HCT116 (cell line): ENCODE measurements around the gene PHB1. TPM values are rescaled to one million over a fixed set of nuclear protein-coding genes. Genes with fewer than 3 reads are reported as not detected.

Source experiments
- ATAC-seq: fragments of 200-7000 bp; cut with Tn5 transposase; 2 replicates; pipeline ENCODE4 v1.9.1; 2020; ENCODE audit warnings: mild to moderate bottlenecking, moderate library complexity
- BruUV-seq: library from RNA; stranded (reverse); fragments of 400-500 nt; replicated peaks from 2 replicates; lab custom pipeline; 2021; lab: Mats Ljungman, UMichigan
- CTCF ChIA-PET: fragments of 300-600 bp; sonication (Branson Sonifier 250); formaldehyde crosslinking; loops from one replicate; lab custom pipeline; 2021; ENCODE audit warnings: antibody characterized with exemption; lab: Charles Lee
- POLR2A ChIA-PET: fragments of 300-600, 350-600 bp; sonication (Branson Sonifier 250); formaldehyde crosslinking; loops from one replicate; lab custom pipeline; 2021; ENCODE audit warnings: antibody characterized with exemption; lab: Charles Lee
- RAD21 ChIA-PET, 2 experiments: fragments of 300-600 bp; sonication (Branson Sonifier 250); formaldehyde crosslinking; loops; one replicate each; lab custom pipeline; 2023; ENCODE audit warnings: low total read pairs in 2 of 2; ENCODE audit not compliant: uncharacterized antibody in 2 of 2, unreplicated experiment in 2 of 2, low non-redundant PET in 1 of 2; lab: Charles Lee
- DNase-seq: peaks from one replicate; pipeline ENCODE4 v3.0.0-alpha.2; 2010; ENCODE audit warnings: low read depth, low spot score
- H2AFZ ChIP-seq: fragments of 200-600 bp; shearing (Covaris generic), sonication (generic); 2 replicates; pipeline ENCODE4 v1.6.1; 2017; ENCODE audit warnings: low read depth, mixed run types, mixed read lengths, antibody characterized with exemption, low read length; ENCODE audit not compliant: poor library complexity, severe bottlenecking
- H3K27ac ChIP-seq: 2 replicates; pipeline ENCODE4 v1.5.1; 2012; ENCODE audit warnings: low read depth, low read length
- H3K27me3 ChIP-seq: fragments of 200-600 bp; sonication (generic); 2 replicates; pipeline ENCODE4 v1.6.1; 2016; ENCODE audit warnings: mixed run types, low read length, mixed read lengths; ENCODE audit not compliant: insufficient read depth
- H3K36me3 ChIP-seq, 2 experiments: fragments of 200-500 bp in 1 of 2; fragments of 200-600 bp in 1 of 2; sonication (Bioruptor generic) in 1 of 2; sonication (generic) in 1 of 2; 2 replicates each; pipeline versions ENCODE4 v1.5.1 to v1.6.1; 2014 to 2016; ENCODE audit warnings: low read length in 2 of 2, inconsistent platforms in 1 of 2, mixed read lengths in 1 of 2, mixed run types in 1 of 2; ENCODE audit not compliant: insufficient read depth in 2 of 2, control insufficient read depth in 1 of 2
- H3K4me1 ChIP-seq, 2 experiments: fragments of 200-600 bp in 1 of 2; sonication (generic) in 1 of 2; 2 replicates each; pipeline versions ENCODE4 v1.5.1 to v1.6.1; 2012 to 2017; ENCODE audit warnings: low read length in 2 of 2, inconsistent platforms in 1 of 2, mild to moderate bottlenecking in 1 of 2, mixed read lengths in 1 of 2, mixed run types in 1 of 2, moderate library complexity in 1 of 2; ENCODE audit not compliant: insufficient read depth in 2 of 2, control insufficient read depth in 1 of 2
- H3K4me2 ChIP-seq: fragments of 200-600 bp; sonication (generic); 2 replicates; pipeline ENCODE4 v1.6.1; 2017; ENCODE audit warnings: mixed run types, low read length, mixed read lengths
- H3K4me3 ChIP-seq, 2 experiments: fragments of 200-600 bp in 1 of 2; sonication (generic) in 1 of 2; replicated peaks in 1 of 2; 2 replicates each; pipeline ENCODE4 v1.5.1; 2011 to 2016; ENCODE audit warnings: low read length in 2 of 2, control low read depth in 1 of 2, low read depth in 1 of 2, mild to moderate bottlenecking in 1 of 2, mixed read lengths in 1 of 2, mixed run types in 1 of 2
- H3K79me2 ChIP-seq: fragments of 200-600 bp; sonication (generic); 2 replicates; pipeline ENCODE4 v1.6.1; 2017; ENCODE audit warnings: mild to moderate bottlenecking, mixed run types, low read length, moderate library complexity, mixed read lengths; ENCODE audit not compliant: insufficient read depth
- H3K9ac ChIP-seq: fragments of 200-600 bp; sonication (generic); 2 replicates; pipeline ENCODE4 v1.6.1; 2016; ENCODE audit warnings: low read length, mixed read lengths
- H3K9me2 ChIP-seq: fragments of 200-600 bp; sonication (generic), shearing (Covaris generic); 2 replicates; pipeline ENCODE4 v1.6.1; 2017; ENCODE audit warnings: mixed run types, mild to moderate bottlenecking, moderate library complexity; ENCODE audit not compliant: insufficient read depth
- H3K9me3 ChIP-seq, 2 experiments: fragments of 200-500 bp in 1 of 2; fragments of 200-600 bp in 1 of 2; sonication (Bioruptor generic) in 1 of 2; sonication (generic) in 1 of 2; 2 replicates each; pipeline ENCODE4 v1.6.1; 2014 to 2017; ENCODE audit warnings: low read length in 2 of 2, mixed read lengths in 2 of 2, inconsistent platforms in 1 of 2, low read depth in 1 of 2, mild to moderate bottlenecking in 1 of 2, mixed run types in 1 of 2, moderate library complexity in 1 of 2; ENCODE audit not compliant: control insufficient read depth in 1 of 2, insufficient read depth in 1 of 2
- H4K20me1 ChIP-seq: fragments of 200-600 bp; sonication (generic), shearing (Covaris generic); 2 replicates; pipeline ENCODE4 v1.6.1; 2017; ENCODE audit warnings: mixed run types, mild to moderate bottlenecking, moderate library complexity; ENCODE audit not compliant: insufficient read depth
- CEBPB ChIP-seq: IDR thresholded peaks from 2 replicates; pipeline ENCODE4 v1.6.1; 2012; ENCODE audit warnings: low read depth
- EGR1 ChIP-seq: IDR thresholded peaks from 2 replicates; pipeline ENCODE4 v1.6.1; 2012; ENCODE audit warnings: low read depth
- ELF1 ChIP-seq: IDR thresholded peaks from 2 replicates; pipeline ENCODE4 v1.6.1; 2012; ENCODE audit warnings: low read depth, borderline replicate concordance
- EZH2 ChIP-seq: fragments of 200-600 bp; sonication (generic); IDR thresholded peaks from 2 replicates; pipeline ENCODE4 v1.6.1; 2017; ENCODE audit warnings: antibody characterized with exemption, mixed run types
- FOSL1 ChIP-seq: IDR thresholded peaks from 2 replicates; pipeline ENCODE4 v1.6.1; 2012; ENCODE audit warnings: low read depth
- JUND ChIP-seq: IDR thresholded peaks from 2 replicates; pipeline ENCODE4 v1.6.1; 2012
- POLR2AphosphoS5 ChIP-seq: IDR thresholded peaks from 2 replicates; pipeline ENCODE4 v1.6.1; 2011; ENCODE audit warnings: mild to moderate bottlenecking, low read depth, low read length, moderate library complexity
- RAD21 ChIP-seq: IDR thresholded peaks from 2 replicates; pipeline ENCODE4 v1.6.1; 2012; ENCODE audit warnings: low read depth, mild to moderate bottlenecking
- SIN3A ChIP-seq: IDR thresholded peaks from 2 replicates; pipeline ENCODE4 v1.6.1; 2012; ENCODE audit warnings: low read depth
- TCF7L2 ChIP-seq: IDR thresholded peaks from 2 replicates; pipeline ENCODE4 v1.7.0; 2011; ENCODE audit warnings: borderline replicate concordance, inconsistent platforms; ENCODE audit not compliant: insufficient read depth, insufficient read length; ENCODE audit errors: extremely low read depth
- YY1 ChIP-seq: IDR thresholded peaks from 2 replicates; pipeline ENCODE4 v1.6.1; 2011; ENCODE audit warnings: low read length, low read depth, moderate library complexity, mild to moderate bottlenecking; ENCODE audit not compliant: insufficient replicate concordance; ENCODE audit errors: extremely low read depth
- ZFX ChIP-seq: fragments of 450-650 bp; IDR thresholded peaks from 2 replicates; pipeline ENCODE4 v1.6.1; 2017
- intact Hi-C: fragments of 100-400 bp; cut with micrococcal nuclease; formaldehyde crosslinking; loops from 2 replicates; pipeline ENCODE4 v1.10.0; 2022
- total RNA-seq: library from RNA; stranded (reverse); gene quantifications from one replicate; pipeline ENCODE4 v1.2.1, GENCODE V29; 2021; ENCODE audit not compliant: unreplicated experiment
- TF ChIP-seq, protein P1 (sequence below), 3 experiments: fragments of 200-600 bp in 1 of 3; sonication (generic) in 1 of 3; IDR thresholded peaks in 2 of 3; conservative IDR thresholded peaks in 1 of 3; 2 replicates each; pipeline ENCODE4 v1.5.1; 2012 to 2017; ENCODE audit warnings: low read depth in 2 of 3, low read length in 2 of 3, antibody characterized with exemption in 1 of 3, borderline replicate concordance in 1 of 3, control low read depth in 1 of 3, mild to moderate bottlenecking in 1 of 3, mixed read lengths in 1 of 3, mixed run types in 1 of 3, moderate library complexity in 1 of 3; ENCODE audit not compliant: insufficient read depth in 1 of 3
- TF ChIP-seq, protein P2 (sequence below): IDR thresholded peaks from 2 replicates; pipeline ENCODE4 v1.6.1; 2012

Gene PHB1
- total RNA-seq, 1 experiment from 2014 or later = 534 TPM

DNA sequence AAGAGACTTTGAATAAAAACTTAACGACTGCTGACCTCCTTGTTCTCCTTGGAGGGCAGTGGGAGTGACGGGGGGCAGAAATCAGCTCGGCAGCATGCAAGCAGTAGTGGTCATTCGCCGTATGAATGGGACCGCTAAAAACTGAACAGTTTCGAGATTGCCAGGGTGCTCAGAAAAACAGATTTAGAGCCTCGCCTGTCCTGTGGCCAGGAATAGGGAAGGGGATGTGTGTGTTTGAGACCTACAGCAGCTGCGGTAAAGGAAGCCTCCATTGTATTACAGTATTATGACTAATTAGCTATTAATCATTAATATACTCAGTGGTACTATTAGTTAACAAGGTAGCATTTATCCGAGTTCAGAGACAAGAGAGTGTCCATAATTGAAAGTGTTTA lies 52.0 kb downstream of the PHB1 start:
- peaks cover 6% of the 10 kb centered on the region; the same call in 1 of the 2 replicates for H4K20me1 ChIP-seq
- no peaks in the 10 kb centered on the region for H3K9me2 ChIP-seq
- H2AFZ ChIP-seq = peak overlapping the region; percentile 67
- DNase-seq (no peak), ATAC-seq (no peak)
- ChIA-PET POLR2A (interaction anchor here (0.7 kb wide), 1 partner anchor 188 kb away, joined by 4 read pairs; no protein-coding TSS in a partner anchor), RAD21 (interaction anchor here in 1 of 2 experiments (0.7 kb wide), 1 partner anchor 56 kb away, joined by 11 read pairs; no protein-coding TSS in a partner anchor), CTCF (interaction anchor here (0.7 kb wide), 1 partner anchor 16 kb away, joined by 5 read pairs; no protein-coding TSS in a partner anchor)
- peak overlapping the region; percentile 78 for H3K4me2 ChIP-seq
- H3K9ac ChIP-seq = peak overlapping the region; percentile 54
- peaks cover 39% of the 10 kb centered on the region for H3K79me2 ChIP-seq
- peaks cover 18 to 24% of the 10 kb centered on the region in 2 experiments for H3K4me1 ChIP-seq
- H3K9me3 ChIP-seq = no peaks in the 10 kb centered on the region
- H3K27ac ChIP-seq = peak overlapping the region; percentile 49
- TSS peak; percentile 84 for BruUV-seq
- no peaks in the 10 kb centered on the region for H3K27me3 ChIP-seq
- intact Hi-C loops = no loop called here
- no peaks in the 10 kb centered on the region for H3K36me3 ChIP-seq
- TF ChIP-seq JUND (no peak), FOSL1 (no peak), RAD21 (no peak), CEBPB (no peak), ELF1 (no peak), YY1 (no peak), EGR1 (no peak), ZFX (no peak), TCF7L2 (no peak), POLR2AphosphoS5 (no peak), EZH2 (no peak), SIN3A (no peak)
- TF ChIP-seq, protein P1, sequence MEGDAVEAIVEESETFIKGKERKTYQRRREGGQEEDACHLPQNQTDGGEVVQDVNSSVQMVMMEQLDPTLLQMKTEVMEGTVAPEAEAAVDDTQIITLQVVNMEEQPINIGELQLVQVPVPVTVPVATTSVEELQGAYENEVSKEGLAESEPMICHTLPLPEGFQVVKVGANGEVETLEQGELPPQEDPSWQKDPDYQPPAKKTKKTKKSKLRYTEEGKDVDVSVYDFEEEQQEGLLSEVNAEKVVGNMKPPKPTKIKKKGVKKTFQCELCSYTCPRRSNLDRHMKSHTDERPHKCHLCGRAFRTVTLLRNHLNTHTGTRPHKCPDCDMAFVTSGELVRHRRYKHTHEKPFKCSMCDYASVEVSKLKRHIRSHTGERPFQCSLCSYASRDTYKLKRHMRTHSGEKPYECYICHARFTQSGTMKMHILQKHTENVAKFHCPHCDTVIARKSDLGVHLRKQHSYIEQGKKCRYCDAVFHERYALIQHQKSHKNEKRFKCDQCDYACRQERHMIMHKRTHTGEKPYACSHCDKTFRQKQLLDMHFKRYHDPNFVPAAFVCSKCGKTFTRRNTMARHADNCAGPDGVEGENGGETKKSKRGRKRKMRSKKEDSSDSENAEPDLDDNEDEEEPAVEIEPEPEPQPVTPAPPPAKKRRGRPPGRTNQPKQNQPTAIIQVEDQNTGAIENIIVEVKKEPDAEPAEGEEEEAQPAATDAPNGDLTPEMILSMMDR (IDR thresholded peaks at IDR 0.05 in 2 of 3, conservative IDR thresholded peaks at IDR 0.05 in 1 of 3; ENCODE audit: borderline replicate concordance in 1 of 3, insufficient read depth in 1 of 3, low read depth in 2 of 3, low read length in 2 of 3) = no peak
- TF ChIP-seq, protein P2, sequence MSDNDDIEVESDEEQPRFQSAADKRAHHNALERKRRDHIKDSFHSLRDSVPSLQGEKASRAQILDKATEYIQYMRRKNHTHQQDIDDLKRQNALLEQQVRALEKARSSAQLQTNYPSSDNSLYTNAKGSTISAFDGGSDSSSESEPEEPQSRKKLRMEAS = no peak
- H3K4me3 ChIP-seq = peak overlapping the region; percentile 46 to 81
